Activated naive CD8-positive, alpha-beta T cell treated with anti-CD3 and anti-CD28 coated beads for 36 hours (primary cell): ENCODE data around the gene TMC7. TPM values are rescaled to one million over a fixed set of nuclear protein-coding genes. Genes with fewer than 3 reads are reported as not detected.

Experiments
- DNase-seq: peaks from one replicate; pipeline ENCODE4 v3.0.0; 2021
- H3K27ac Mint-ChIP-seq: one replicate; pipeline ENCODE4 v1.8.0; 2022; ENCODE audit warnings: mild to moderate bottlenecking, moderate library complexity, mixed read lengths
- H3K27me3 Mint-ChIP-seq: one replicate; pipeline ENCODE4 v1.8.0; 2022; ENCODE audit warnings: mild to moderate bottlenecking, mixed read lengths
- H3K36me3 Mint-ChIP-seq: one replicate; pipeline ENCODE4 v1.8.0; 2021; ENCODE audit warnings: mild to moderate bottlenecking, mixed read lengths
- H3K4me1 Mint-ChIP-seq: one replicate; pipeline ENCODE4 v1.8.0; 2021; ENCODE audit warnings: mixed read lengths
- H3K4me3 Mint-ChIP-seq: one replicate; pipeline ENCODE4 v1.8.0; 2022; ENCODE audit warnings: mild to moderate bottlenecking, moderate library complexity, mixed read lengths
- H3K9me3 Mint-ChIP-seq: one replicate; pipeline ENCODE4 v1.8.0; 2022; ENCODE audit warnings: mixed read lengths
- total RNA-seq, 2 experiments: library from RNA; stranded (reverse); gene quantifications; one replicate each; pipeline ENCODE4 v1.2.3, GENCODE V29; 2021

The TMC7 gene
- total RNA-seq, 2 experiments from 2014 or later = not detected

- H3K36me3 Mint-ChIP-seq = no peaks in the 10 kb centered on the region
- H3K9me3 Mint-ChIP-seq = no peaks in the 10 kb centered on the region
- H3K27ac Mint-ChIP-seq = no peak overlapping the region
- no peak for DNase-seq
- no peak overlapping the region for H3K4me3 Mint-ChIP-seq
- no peaks in the 10 kb centered on the region for H3K27me3 Mint-ChIP-seq
- no peaks in the 10 kb centered on the region for H3K4me1 Mint-ChIP-seq
Observed at GRCh38 chr16:19001788-19002187, 18.1 kb downstream of the TMC7 start.

GRCh38 chr16:19003935-19004334, 20.2 kb downstream of the TMC7 start:
- H3K27me3 Mint-ChIP-seq = no peaks in the 10 kb centered on the region
- no peak overlapping the region for H3K27ac Mint-ChIP-seq
- no peak overlapping the region for H3K4me3 Mint-ChIP-seq
- no peaks in the 10 kb centered on the region for H3K9me3 Mint-ChIP-seq
- no peak for DNase-seq
- H3K36me3 Mint-ChIP-seq = no peaks in the 10 kb centered on the region
- H3K4me1 Mint-ChIP-seq = no peaks in the 10 kb centered on the region

- DNase-seq = no peak
- no peak overlapping the region for H3K4me3 Mint-ChIP-seq
- no peak overlapping the region for H3K27ac Mint-ChIP-seq
- no peaks in the 10 kb centered on the region for H3K36me3 Mint-ChIP-seq
- H3K9me3 Mint-ChIP-seq = no peaks in the 10 kb centered on the region
- no peaks in the 10 kb centered on the region for H3K4me1 Mint-ChIP-seq
- no peaks in the 10 kb centered on the region for H3K27me3 Mint-ChIP-seq
Observed at GRCh38 chr16:19005561-19006445, 22.1 kb downstream of the TMC7 start.

- DNase-seq = no peak
- Mint-ChIP-seq H3K27me3 (no peaks in the 10 kb centered on the region), H3K27ac (no peak overlapping the region), H3K4me3 (no peak overlapping the region), H3K9me3 (no peaks in the 10 kb centered on the region), H3K4me1 (no peaks in the 10 kb centered on the region), H3K36me3 (no peaks in the 10 kb centered on the region)
Observed at GRCh38 chr16:19006446-19007315, 22.9 kb downstream of the TMC7 start.

- Mint-ChIP-seq H3K4me1 (no peaks in the 10 kb centered on the region), H3K36me3 (no peaks in the 10 kb centered on the region), H3K9me3 (no peaks in the 10 kb centered on the region), H3K27ac (no peak overlapping the region), H3K27me3 (no peaks in the 10 kb centered on the region), H3K4me3 (no peak overlapping the region)
- DNase-seq = no peak
Observed at GRCh38 chr16:19008245-19009169, 24.8 kb downstream of the TMC7 start.

GRCh38 chr16:19011169-19011731, 27.5 kb downstream of the TMC7 start:
- DNase-seq = no peak
- Mint-ChIP-seq H3K27ac (no peak overlapping the region), H3K9me3 (no peaks in the 10 kb centered on the region), H3K36me3 (no peaks in the 10 kb centered on the region), H3K27me3 (peaks cover 5% of the 10 kb centered on the region), H3K4me1 (no peaks in the 10 kb centered on the region), H3K4me3 (no peak overlapping the region)

- Mint-ChIP-seq H3K9me3 (no peaks in the 10 kb centered on the region), H3K27ac (no peak overlapping the region), H3K4me3 (no peak overlapping the region), H3K4me1 (no peaks in the 10 kb centered on the region), H3K36me3 (no peaks in the 10 kb centered on the region), H3K27me3 (peaks cover 5% of the 10 kb centered on the region)
- no peak for DNase-seq
Observed at GRCh38 chr16:19014461-19014860, 30.7 kb downstream of the TMC7 start.

GRCh38 chr16:19017179-19017578, 33.4 kb downstream of the TMC7 start:
- H3K36me3 Mint-ChIP-seq = no peaks in the 10 kb centered on the region
- peaks cover 5% of the 10 kb centered on the region for H3K27me3 Mint-ChIP-seq

GRCh38 chr16:19020689-19021088, 37.0 kb downstream of the TMC7 start:
- Mint-ChIP-seq H3K4me1 (no peaks in the 10 kb centered on the region), H3K27ac (no peak overlapping the region), H3K36me3 (no peaks in the 10 kb centered on the region), H3K27me3 (no peaks in the 10 kb centered on the region), H3K9me3 (no peaks in the 10 kb centered on the region), H3K4me3 (no peak overlapping the region)
- no peak for DNase-seq

More at GRCh38 chr16:19017179-19017578, 33.4 kb downstream of the TMC7 start:
- Mint-ChIP-seq H3K27ac (no peak overlapping the region), H3K4me3 (no peak overlapping the region), H3K4me1 (no peaks in the 10 kb centered on the region), H3K9me3 (no peaks in the 10 kb centered on the region)
- no peak for DNase-seq

- H3K27ac Mint-ChIP-seq = no peak overlapping the region
- H3K27me3 Mint-ChIP-seq = no peaks in the 10 kb centered on the region
- no peaks in the 10 kb centered on the region for H3K9me3 Mint-ChIP-seq
- DNase-seq = no peak
- no peaks in the 10 kb centered on the region for H3K4me1 Mint-ChIP-seq
- no peak overlapping the region for H3K4me3 Mint-ChIP-seq
- H3K36me3 Mint-ChIP-seq = no peaks in the 10 kb centered on the region
Observed at GRCh38 chr16:19021747-19022146, 38.0 kb downstream of the TMC7 start.

- no peaks in the 10 kb centered on the region for H3K9me3 Mint-ChIP-seq
- no peaks in the 10 kb centered on the region for H3K27me3 Mint-ChIP-seq
- H3K4me3 Mint-ChIP-seq = no peak overlapping the region
- DNase-seq = no peak
- no peaks in the 10 kb centered on the region for H3K4me1 Mint-ChIP-seq
- no peaks in the 10 kb centered on the region for H3K36me3 Mint-ChIP-seq
- no peak overlapping the region for H3K27ac Mint-ChIP-seq
Observed at GRCh38 chr16:19027416-19027815, 43.7 kb downstream of the TMC7 start.

GRCh38 chr16:19029980-19030379, 46.2 kb downstream of the TMC7 start:
- H3K36me3 Mint-ChIP-seq = no peaks in the 10 kb centered on the region
- H3K27ac Mint-ChIP-seq = no peak overlapping the region
- no peaks in the 10 kb centered on the region for H3K27me3 Mint-ChIP-seq
- DNase-seq = no peak
- H3K4me3 Mint-ChIP-seq = no peak overlapping the region
- H3K4me1 Mint-ChIP-seq = no peaks in the 10 kb centered on the region
- no peaks in the 10 kb centered on the region for H3K9me3 Mint-ChIP-seq

GRCh38 chr16:19031738-19032137, 48.0 kb downstream of the TMC7 start:
- H3K27me3 Mint-ChIP-seq = no peaks in the 10 kb centered on the region
- DNase-seq = no peak
- H3K9me3 Mint-ChIP-seq = peaks cover 3% of the 10 kb centered on the region
- no peak overlapping the region for H3K27ac Mint-ChIP-seq
- no peak overlapping the region for H3K4me3 Mint-ChIP-seq
- H3K36me3 Mint-ChIP-seq = no peaks in the 10 kb centered on the region
- H3K4me1 Mint-ChIP-seq = no peaks in the 10 kb centered on the region

- Mint-ChIP-seq H3K4me3 (no peak overlapping the region), H3K27ac (no peak overlapping the region)
Observed at GRCh38 chr16:19033761-19034160, 50.0 kb downstream of the TMC7 start.

More at GRCh38 chr16:19033761-19034160, 50.0 kb downstream of the TMC7 start:
- no peak for DNase-seq
- Mint-ChIP-seq H3K36me3 (no peaks in the 10 kb centered on the region), H3K27me3 (no peaks in the 10 kb centered on the region), H3K9me3 (peaks cover 3% of the 10 kb centered on the region), H3K4me1 (no peaks in the 10 kb centered on the region)
